Measurements from ENCODE around the gene ZNF335.
A peak's percentile ranks its signal among the peaks of the same experiment; 100 is the strongest.
"Not testable (repeated sequence)": the region's sequence is repeated elsewhere in the genome, so short reads cannot be mapped to it uniquely, and the experiment has no call there.

ZNF335 gene

GRCh38 chr20:45934586-45935415 is 37.2 kb downstream of the ZNF335 start, which contains the start of gene PCIF1:
PCIF1 (plus strand) TSS chr20:45934683; CDS start chr20:45939000, 4,317 bp downstream.
- H3K9ac ChIP-seq (ENCODE audit: insufficient read length, low read depth) = peak within 1 kb of the TSS; percentile 100
- TF ChIP-seq ZNF274 (IDR thresholded peaks at IDR 0.05; ENCODE audit: low read depth, low read length) (no peak), YY1 (IDR thresholded peaks at IDR 0.05; ENCODE audit: insufficient read depth, insufficient read length) (peak; percentile 99)
- peaks cover 14% of the 10 kb centered on the region for H3K4me1 ChIP-seq (ENCODE audit: insufficient read depth, insufficient read length)
- peak within 1 kb of the TSS; percentile 98 for H3K4me3 ChIP-seq (ENCODE audit: insufficient read length, low read depth)
- DNase-seq (ENCODE audit: low read depth, low spot score) = peak; percentile 96
- peaks cover 33% of the 10 kb centered on the region for H3K36me3 ChIP-seq (ENCODE audit: insufficient read depth, insufficient read length, low read length)
- no peaks in the 10 kb centered on the region for H3K27me3 ChIP-seq (ENCODE audit: insufficient read depth, insufficient read length)
- H3K9me3 ChIP-seq (ENCODE audit: insufficient read depth, low read length) = no peaks in the 10 kb centered on the region

GRCh38 chr20:45934046-45934585 is 37.9 kb downstream of the ZNF335 start:
- Histone ChIP-seq H3K9ac (ENCODE audit: insufficient read length, low read depth) (peak overlapping the region; percentile 100), H3K4me1 (ENCODE audit: insufficient read depth, insufficient read length) (peaks cover 14% of the 10 kb centered on the region), H3K9me3 (ENCODE audit: insufficient read depth, low read length) (no peaks in the 10 kb centered on the region), H3K4me3 (ENCODE audit: insufficient read length, low read depth) (peak overlapping the region; percentile 98), H3K36me3 (ENCODE audit: insufficient read depth, insufficient read length, low read length) (peaks cover 26% of the 10 kb centered on the region), H3K27me3 (ENCODE audit: insufficient read depth, insufficient read length) (no peaks in the 10 kb centered on the region)
- no peak for DNase-seq (ENCODE audit: low read depth, low spot score)
- no peak for TF ChIP-seq ZNF274 (IDR thresholded peaks at IDR 0.05; ENCODE audit: low read depth, low read length)
- no peak for TF ChIP-seq SUZ12 (IDR thresholded peaks at IDR 0.05; ENCODE audit: extremely low read depth, insufficient read depth, insufficient read length)
- TF ChIP-seq YY1 (IDR thresholded peaks at IDR 0.05; ENCODE audit: insufficient read depth, insufficient read length) = no peak

GRCh38 chr20:45933266-45934045 is 38.5 kb downstream of the ZNF335 start:
- Histone ChIP-seq H3K9me3 (ENCODE audit: insufficient read depth, low read length) (no peaks in the 10 kb centered on the region), H3K4me3 (ENCODE audit: insufficient read length, low read depth) (peak overlapping the region; percentile 98), H3K27me3 (ENCODE audit: insufficient read depth, insufficient read length) (no peaks in the 10 kb centered on the region), H3K9ac (ENCODE audit: insufficient read length, low read depth) (peak overlapping the region; percentile 100), H3K36me3 (ENCODE audit: insufficient read depth, insufficient read length, low read length) (peaks cover 19% of the 10 kb centered on the region), H3K4me1 (ENCODE audit: insufficient read depth, insufficient read length) (peaks cover 10% of the 10 kb centered on the region)
- DNase-seq (ENCODE audit: low read depth, low spot score) = peak; percentile 86
- no peak for TF ChIP-seq SUZ12 (IDR thresholded peaks at IDR 0.05; ENCODE audit: extremely low read depth, insufficient read depth, insufficient read length)
- TF ChIP-seq ZNF274 (IDR thresholded peaks at IDR 0.05; ENCODE audit: low read depth, low read length) = no peak
- no peak for TF ChIP-seq YY1 (IDR thresholded peaks at IDR 0.05; ENCODE audit: insufficient read depth, insufficient read length)

GRCh38 chr20:45931680-45932079 is 40.3 kb downstream of the ZNF335 start:
- not testable (repeated sequence) for DNase-seq (ENCODE audit: low read depth, low spot score); H3K9me3 ChIP-seq (ENCODE audit: insufficient read depth, low read length); H3K36me3 ChIP-seq (ENCODE audit: insufficient read depth, insufficient read length, low read length); H3K9ac ChIP-seq (ENCODE audit: insufficient read length, low read depth); H3K4me3 ChIP-seq (ENCODE audit: insufficient read length, low read depth); H3K27me3 ChIP-seq (ENCODE audit: insufficient read depth, insufficient read length); H3K4me1 ChIP-seq (ENCODE audit: insufficient read depth, insufficient read length)

- peaks cover 4% of the 10 kb centered on the region for H3K36me3 ChIP-seq (ENCODE audit: insufficient read depth, insufficient read length, low read length)
- no peak for DNase-seq (ENCODE audit: low read depth, low spot score)
- H3K9ac ChIP-seq (ENCODE audit: insufficient read length, low read depth) = no peak overlapping the region
- H3K4me1 ChIP-seq (ENCODE audit: insufficient read depth, insufficient read length) = peaks cover 8% of the 10 kb centered on the region
- no peak overlapping the region for H3K4me3 ChIP-seq (ENCODE audit: insufficient read length, low read depth)
- no peaks in the 10 kb centered on the region for H3K27me3 ChIP-seq (ENCODE audit: insufficient read depth, insufficient read length)
- TF ChIP-seq SUZ12 (IDR thresholded peaks at IDR 0.05; ENCODE audit: extremely low read depth, insufficient read depth, insufficient read length) = no peak
- no peak for TF ChIP-seq ZNF274 (IDR thresholded peaks at IDR 0.05; ENCODE audit: low read depth, low read length)
- TF ChIP-seq YY1 (IDR thresholded peaks at IDR 0.05; ENCODE audit: insufficient read depth, insufficient read length) = no peak
- H3K9me3 ChIP-seq (ENCODE audit: insufficient read depth, low read length) = no peaks in the 10 kb centered on the region
Observed at GRCh38 chr20:45927071-45927878, 44.7 kb downstream of the ZNF335 start.

GRCh38 chr20:45926731-45927070 is 45.3 kb downstream of the ZNF335 start:
- H3K9ac ChIP-seq (ENCODE audit: insufficient read length, low read depth) = no peak overlapping the region
- no peak for DNase-seq (ENCODE audit: low read depth, low spot score)
- no peak overlapping the region for H3K4me3 ChIP-seq (ENCODE audit: insufficient read length, low read depth)
- no peaks in the 10 kb centered on the region for H3K36me3 ChIP-seq (ENCODE audit: insufficient read depth, insufficient read length, low read length)
- no peaks in the 10 kb centered on the region for H3K9me3 ChIP-seq (ENCODE audit: insufficient read depth, low read length)
- no peak for TF ChIP-seq SUZ12 (IDR thresholded peaks at IDR 0.05; ENCODE audit: extremely low read depth, insufficient read depth, insufficient read length)
- TF ChIP-seq ZNF274 (IDR thresholded peaks at IDR 0.05; ENCODE audit: low read depth, low read length) = no peak
- no peak for TF ChIP-seq YY1 (IDR thresholded peaks at IDR 0.05; ENCODE audit: insufficient read depth, insufficient read length)
- peaks cover 8% of the 10 kb centered on the region for H3K4me1 ChIP-seq (ENCODE audit: insufficient read depth, insufficient read length)
- no peaks in the 10 kb centered on the region for H3K27me3 ChIP-seq (ENCODE audit: insufficient read depth, insufficient read length)
